GM08714 (cell line): ENCODE data around the gene CCNY.
"Not testable (repeated sequence)": the region's sequence is repeated elsewhere in the genome, so short reads cannot be mapped to it uniquely, and the experiment has no call there.

Experiments used
- H3K4me3 ChIP-seq: fragments of 200-500 bp; sonication (Bioruptor generic); 2 replicates; pipeline ENCODE4 v1.5.1; 2014; ENCODE audit warnings: mild to moderate bottlenecking, low read length, inconsistent platforms
- ZNF274 ChIP-seq: IDR thresholded peaks from 2 replicates; pipeline ENCODE4 v1.6.1; 2012; ENCODE audit warnings: mild to moderate bottlenecking, low read depth, low read length

Gene CCNY

DNA sequence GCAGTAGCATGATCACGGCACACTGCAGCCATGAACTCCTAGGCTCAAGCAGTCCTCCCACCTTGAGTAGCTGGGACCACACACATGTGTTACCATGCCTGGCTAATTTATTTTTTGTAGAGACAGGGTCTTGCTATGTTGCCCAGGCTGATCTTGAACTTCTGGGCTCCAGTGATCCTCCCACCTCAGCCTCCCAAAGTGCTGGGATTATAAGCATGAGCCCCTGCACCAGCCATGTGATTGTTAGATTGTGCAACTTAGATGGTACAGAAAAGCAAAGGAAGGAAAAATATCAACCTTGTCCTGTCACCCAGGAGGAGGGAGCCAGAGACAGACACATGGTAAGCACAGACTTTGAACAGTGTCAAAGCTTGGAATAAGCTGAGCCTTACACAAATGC lies 73.5 kb downstream of the CCNY start:
- H3K4me3 ChIP-seq: no peak overlapping the region
- TF ChIP-seq ZNF274: no peak

DNA sequence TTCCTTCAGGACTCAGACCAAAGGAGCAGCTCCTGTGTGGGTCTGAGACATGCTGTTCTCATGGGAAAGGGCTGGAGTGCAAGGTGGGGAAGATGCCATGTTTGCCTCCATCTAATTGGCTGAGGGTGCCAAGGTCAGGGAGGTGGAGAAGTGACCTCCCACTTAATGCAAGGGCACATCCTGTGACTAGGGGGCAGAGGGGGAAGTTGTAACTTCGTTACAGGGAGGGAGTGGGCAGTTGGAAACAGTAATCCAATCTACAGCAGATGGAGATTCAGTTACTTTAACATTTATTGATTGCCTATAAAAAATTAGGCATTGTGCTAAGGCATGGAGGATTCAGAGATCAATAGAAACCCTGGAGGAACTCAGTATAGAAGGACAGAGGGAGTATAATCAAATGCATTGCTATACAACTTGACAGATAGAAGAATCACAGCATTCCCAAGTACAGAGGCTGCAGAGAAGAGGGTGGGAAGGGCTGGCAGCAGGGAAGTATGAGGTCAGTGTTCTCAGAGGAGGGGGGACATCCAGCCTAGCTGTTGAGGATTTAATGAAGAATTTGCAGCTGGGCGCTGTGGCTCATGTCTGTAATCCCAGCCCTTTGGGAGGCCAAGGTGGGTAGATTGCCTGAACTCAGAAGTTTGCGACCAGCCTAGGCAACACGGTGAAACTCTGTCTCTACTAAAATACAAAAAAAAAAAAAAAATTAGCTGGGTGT lies 75.9 kb downstream of the CCNY start:
- no peak for TF ChIP-seq ZNF274
- H3K4me3 ChIP-seq: no peak overlapping the region

DNA sequence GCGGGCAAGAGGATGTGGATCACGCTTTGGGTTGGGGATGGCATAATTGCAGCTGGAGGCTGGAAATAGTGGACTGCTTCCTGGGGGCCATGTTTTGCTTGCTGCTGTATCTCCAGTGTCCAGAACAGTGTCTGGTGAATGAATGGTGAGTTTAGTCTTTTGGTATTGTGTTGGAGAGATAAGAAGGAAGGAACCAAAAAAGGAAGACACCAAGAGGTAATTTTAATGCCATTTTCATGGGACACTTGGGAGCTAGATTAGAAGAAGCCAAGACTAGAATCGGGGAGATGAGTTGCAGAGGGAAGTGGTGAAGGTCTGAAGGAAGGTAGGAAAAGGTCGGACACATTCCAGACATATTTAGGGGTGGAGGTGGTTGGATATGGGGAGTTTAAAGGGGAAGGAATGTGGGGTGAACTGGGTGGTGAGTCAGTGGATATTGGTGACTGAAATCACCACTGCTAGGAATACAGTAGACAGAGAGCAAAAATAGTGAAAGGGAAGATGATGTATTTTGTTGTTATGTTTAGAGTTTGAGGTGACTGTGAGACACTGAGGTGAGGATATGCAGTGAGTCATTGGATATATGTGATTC lies 76.7 kb downstream of the CCNY start:
- no peak for TF ChIP-seq ZNF274
- H3K4me3 ChIP-seq: no peak overlapping the region

DNA sequence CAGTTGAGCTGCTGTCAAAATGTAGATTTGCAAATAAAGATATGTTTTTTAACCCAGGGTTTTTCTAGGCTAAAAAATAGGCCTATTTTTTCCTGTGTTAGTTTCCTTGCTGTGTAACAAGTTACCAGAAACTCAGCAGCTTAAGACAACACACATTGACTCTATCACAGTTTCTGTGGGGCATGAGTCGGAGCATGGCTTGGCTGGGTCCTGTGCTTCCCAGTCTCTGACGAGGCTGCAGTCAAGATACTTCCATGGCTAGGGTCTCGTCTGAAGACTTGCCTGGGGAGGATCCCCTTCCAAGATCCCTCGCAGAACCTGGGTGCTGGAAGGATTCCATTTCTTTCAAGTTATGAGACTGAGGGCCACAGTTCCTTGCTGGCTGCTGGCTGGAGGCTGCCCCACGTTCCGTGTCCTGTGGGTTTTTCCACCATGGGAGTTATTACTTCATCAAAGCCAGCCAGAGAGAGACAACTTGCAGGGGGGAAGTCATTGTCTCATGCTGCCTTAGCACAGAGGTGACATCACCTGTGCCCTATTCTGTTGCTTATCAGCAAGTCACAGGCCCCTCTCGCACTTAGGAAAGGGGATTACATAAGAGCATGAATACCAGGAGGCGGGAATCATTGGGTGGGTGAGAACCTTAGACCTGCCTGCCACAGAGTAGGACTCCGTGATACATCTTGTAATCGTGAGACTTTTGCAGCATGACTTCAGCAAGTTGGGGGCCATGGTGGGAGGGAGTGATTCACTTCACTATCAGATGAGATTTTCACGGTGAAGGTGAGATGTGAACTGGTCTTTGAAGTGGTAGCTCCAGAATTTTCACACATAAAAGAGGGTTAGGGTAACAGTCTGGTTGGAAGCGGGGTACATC lies 77.9 kb downstream of the CCNY start:
- TF ChIP-seq ZNF274: no peak

DNA sequence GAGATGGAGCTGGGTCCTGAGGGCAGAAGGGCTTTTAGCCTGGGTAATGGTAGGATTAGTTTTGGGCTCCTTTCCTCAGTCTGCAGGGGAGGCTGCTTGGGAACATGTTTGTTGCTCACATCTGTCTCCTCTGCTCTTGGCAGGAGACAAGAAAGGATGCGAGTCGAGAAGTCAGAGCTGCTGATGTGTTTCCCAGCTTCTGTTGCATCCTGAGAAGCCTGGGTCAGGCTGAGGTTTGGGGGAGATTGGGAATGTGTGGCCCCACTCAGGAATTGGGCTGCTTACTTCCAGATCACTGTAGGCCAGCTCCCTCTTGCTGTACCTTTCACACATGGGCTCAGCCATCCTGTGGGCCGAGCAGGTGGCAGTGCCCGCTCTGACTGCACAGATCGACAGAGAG lies 79.2 kb downstream of the CCNY start:
- TF ChIP-seq ZNF274: no peak
- H3K4me3 ChIP-seq: no peak overlapping the region

More for the DNA sequence above, 77.9 kb downstream of the CCNY start:
- H3K4me3 ChIP-seq: no peak overlapping the region

DNA sequence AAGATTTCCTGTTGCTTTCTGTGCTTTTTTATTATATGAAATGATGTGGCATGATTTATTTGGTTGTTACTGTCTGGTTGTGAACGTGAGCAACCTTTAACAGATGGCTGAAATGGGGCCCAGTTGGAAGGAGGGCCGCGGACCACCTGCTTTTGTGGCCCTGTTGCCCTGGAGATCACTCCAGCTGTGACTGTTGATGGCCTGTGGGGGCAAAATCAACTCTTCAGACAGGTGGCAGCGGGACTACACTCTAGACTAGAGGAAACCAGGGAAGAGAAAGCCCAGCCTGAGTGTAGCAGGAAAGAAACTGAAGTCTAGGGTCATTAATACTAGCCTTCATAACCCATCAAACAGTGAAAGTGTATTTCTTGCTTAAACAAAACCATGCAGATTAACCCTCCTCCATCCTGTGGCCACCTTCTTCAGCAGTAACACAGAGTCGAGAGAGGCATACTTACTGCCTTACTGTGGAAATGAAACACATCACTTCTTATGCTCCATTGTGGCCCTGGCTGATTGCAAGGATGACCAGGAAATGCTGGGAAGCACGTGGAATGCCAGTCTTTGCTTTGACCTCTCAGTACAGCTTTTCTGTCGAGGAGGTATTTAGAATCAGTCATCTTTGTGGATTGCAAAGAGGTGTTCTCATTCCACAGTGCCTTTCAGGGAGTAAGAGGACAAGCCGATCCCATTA lies 80.5 kb downstream of the CCNY start:
- no peak for TF ChIP-seq ZNF274
- no peak overlapping the region for H3K4me3 ChIP-seq

DNA sequence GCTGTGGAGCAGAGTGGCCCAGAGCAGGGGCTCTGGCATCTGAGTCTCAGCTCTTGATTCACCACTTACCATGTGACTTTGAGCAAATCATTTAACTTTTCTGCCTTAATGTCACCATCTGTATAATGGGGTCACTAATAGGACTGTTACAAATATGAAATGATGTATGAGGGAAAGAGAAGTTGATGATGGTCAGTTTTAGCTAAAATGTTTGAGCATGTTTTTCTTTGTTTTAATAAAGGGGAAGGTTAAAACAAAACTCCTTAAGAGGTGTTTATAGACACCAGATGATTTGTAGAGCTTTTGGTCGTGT lies 81.0 kb downstream of the CCNY start:
- H3K4me3 ChIP-seq: no peak overlapping the region
- TF ChIP-seq ZNF274: no peak

DNA sequence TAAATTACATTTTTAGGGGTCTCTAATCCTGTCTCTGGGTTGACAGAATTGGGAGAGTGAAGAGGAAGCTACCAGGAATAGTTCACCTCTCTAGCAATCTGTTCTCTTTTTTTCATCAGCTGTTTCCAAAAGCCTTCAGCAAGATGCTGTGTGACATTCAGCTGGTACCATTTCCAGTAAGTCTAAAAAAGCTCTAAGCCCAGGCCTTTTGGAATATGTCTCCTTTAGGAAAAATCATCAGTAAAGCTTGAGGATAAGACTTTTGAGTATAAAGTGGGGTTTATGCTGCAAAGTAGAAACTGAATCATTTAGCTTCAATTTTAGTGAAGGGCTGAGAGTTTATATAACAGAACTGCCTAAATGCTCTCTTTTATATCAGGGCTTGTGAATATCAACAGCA lies 81.5 kb downstream of the CCNY start:
- H3K4me3 ChIP-seq: no peak overlapping the region
- TF ChIP-seq ZNF274: no peak

DNA sequence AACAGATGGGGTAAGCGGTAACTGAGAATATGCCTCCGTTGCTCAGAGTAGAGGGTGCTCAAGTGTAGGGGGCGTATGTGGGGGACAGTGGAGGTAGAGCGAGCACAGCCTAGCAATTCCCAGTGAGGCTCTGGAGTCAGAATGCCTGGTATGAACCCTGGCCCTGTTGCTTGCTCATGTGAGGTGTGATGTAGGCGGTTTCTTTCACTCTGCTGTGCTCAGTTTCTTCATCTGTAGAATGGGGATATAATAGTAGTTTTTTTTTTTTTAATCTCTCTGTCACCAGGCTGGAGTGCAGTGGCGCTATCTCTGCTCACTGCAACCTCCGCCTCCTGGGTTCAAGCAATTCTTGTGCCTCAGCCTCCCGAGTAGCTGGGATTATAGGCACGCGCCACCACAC lies 82.3 kb downstream of the CCNY start:
- H3K4me3 ChIP-seq: not testable (repeated sequence)

DNA sequence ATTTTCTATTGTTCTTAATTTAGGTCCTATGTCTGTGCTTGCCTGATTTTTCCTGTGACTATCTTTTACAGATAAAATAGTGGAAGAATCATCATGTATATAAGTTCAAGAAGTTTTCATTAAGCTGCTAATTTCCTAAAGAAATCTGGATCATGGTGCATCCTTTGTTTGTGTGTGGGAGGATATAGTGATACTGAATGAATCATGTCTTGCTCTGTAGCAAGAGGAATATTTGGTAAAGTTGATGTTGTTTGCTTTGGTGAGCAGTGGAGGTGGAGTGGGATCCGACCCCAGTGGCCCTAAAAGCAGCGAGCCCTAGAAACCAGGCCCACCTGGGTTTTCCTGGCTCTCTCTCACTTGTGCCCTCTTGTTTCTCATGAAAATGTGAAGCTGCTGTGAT lies 83.7 kb downstream of the CCNY start:
- no peak overlapping the region for H3K4me3 ChIP-seq
- TF ChIP-seq ZNF274: no peak

DNA sequence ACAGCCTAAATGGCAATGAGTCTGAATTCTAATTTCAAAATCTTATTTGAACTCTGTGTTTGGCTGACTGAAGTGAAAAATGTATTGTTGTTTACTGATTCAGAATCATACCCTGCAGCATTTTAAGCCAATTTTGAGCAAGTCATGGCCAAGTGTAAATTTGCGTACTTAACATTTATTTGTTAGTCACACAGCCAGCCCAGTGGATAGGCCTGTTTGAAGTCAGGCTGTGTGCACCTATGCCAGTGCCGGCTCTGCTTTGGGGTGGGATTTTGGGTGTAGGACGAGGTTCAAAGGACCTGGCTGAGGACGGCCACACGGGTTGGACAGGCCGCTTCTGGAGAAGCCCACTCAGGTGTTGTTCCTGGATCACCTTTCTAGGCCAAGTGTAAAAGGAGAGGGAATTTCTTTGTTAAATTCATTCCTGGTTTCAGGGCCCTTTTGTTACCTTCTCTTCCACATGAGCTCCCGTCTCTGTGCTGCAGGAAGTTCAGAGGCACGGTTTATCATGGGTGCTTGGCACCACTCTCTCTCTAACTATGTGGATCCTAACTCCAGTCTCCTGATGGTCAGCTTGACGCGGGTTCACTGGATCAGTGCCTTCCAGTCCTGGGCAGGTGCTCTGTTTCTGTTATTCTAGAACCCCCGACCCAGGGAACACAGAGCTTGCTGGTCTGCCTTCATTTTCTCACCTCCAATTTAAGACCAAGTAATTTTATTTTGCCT lies 84.7 kb downstream of the CCNY start:
- no peak for TF ChIP-seq ZNF274
- H3K4me3 ChIP-seq: no peak overlapping the region

DNA sequence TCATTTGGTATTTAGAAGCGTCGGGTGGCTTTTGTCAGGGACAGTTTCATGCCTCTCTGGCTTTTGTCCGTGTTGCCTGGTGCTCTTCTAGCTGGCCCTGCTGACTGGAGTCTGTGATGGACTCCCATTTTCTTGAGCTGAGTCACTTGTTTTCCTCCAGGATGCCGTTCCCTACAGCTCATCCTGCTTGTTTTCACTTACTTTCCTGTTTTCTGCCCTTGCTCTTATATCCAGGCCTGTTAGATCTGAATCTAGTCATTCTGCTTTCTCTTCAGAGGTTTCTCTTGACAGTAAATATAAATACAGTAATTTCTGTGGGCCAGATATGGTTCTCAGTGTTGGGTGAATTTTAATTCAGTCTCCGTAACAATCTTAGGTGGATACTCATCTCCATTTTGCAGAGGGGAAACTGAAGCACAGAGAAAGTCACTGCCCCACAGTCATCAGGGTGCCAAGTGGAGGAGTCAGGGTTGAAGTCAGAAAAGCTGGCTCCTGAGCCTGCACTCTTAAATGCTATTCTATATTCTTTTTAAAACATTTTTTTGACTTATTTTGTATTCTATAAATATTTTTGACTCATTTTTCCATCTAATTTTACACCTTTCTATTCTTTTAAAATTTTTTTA lies 85.4 kb downstream of the CCNY start:
- no peak for TF ChIP-seq ZNF274
- H3K4me3 ChIP-seq: no peak overlapping the region

DNA sequence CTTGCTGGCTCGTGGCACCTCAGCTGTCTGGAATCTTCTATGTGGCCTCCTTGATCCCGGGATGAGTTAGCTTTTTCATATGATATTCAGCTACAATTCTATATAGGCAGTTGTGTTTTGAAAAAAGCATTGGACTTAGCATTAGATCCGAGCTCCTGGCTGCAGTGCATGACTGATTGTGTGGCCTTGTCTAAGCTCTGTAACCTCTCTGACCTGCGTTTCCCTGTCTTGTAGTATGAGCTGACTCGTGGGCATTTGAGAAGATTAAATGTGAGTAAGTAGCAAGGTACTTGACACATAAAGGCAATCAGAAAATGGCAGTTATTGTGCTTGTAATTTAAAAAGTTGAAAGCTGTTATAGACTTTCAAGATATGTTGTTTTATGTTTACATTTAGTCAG lies 85.9 kb downstream of the CCNY start:
- no peak for TF ChIP-seq ZNF274
- no peak overlapping the region for H3K4me3 ChIP-seq

DNA sequence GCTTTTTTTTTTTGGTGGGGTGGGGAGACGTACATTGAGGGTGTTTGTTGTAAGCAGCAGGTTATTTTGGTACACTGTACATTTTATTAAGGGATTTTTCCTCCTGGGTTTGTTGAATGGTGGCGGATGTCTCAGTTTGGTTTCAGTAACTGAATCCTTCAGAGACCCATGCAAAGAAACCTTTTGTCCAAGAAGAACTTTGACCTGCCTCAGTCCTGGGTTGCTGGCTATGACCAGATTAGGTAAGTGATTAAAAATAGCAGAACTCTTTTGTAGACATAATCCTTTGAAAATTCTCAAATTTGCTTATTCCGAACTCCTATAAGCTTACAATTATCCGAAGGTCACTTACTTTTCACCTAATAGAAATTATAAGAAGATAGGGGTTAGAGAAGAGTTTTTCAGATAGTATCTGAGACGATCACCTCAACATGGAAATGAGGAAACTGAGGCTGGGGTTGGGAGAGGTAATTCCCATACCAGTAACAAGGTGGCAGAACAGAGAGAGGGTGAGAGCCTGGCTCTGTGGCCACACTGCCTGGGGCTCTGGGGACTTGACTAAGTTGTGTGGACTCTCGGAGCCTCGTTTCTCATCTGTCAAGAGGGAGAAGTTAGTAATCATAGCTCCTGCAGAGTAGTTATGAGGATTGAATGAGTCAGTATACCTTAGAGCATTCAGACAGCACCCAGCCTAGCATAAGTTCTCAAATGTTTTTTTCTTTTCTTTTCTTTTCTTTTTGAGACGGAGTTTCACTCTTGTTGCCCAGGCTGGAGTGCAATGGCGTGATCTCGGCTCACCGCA lies 87.4 kb downstream of the CCNY start:
- no peak overlapping the region for H3K4me3 ChIP-seq
- no peak for TF ChIP-seq ZNF274
